MV-4-11 (cell line): ENCODE measurements around the gene DSPP.
"Not testable (repeated sequence)": the region's sequence is repeated elsewhere in the genome, so short reads cannot be mapped to it uniquely, and the experiment has no call there.

Experiments used
- DNase-seq: peaks from one replicate; lab custom pipeline; 2025; lab: John Stamatoyannopoulos, UW

Gene DSPP

GRCh38 chr4:87608229-87608628 is at the start of gene DSPP:
Gene DSPP, plus strand, starts transcription at chr4:87608529. Its CDS starts 2,380 bp downstream, at chr4:87610909.
- no peak for DNase-seq

- peak; percentile 79 for DNase-seq
These were observed 49.1 kb upstream of the DSPP start for GRCh38 chr4:87559090-87559837.

DNA sequence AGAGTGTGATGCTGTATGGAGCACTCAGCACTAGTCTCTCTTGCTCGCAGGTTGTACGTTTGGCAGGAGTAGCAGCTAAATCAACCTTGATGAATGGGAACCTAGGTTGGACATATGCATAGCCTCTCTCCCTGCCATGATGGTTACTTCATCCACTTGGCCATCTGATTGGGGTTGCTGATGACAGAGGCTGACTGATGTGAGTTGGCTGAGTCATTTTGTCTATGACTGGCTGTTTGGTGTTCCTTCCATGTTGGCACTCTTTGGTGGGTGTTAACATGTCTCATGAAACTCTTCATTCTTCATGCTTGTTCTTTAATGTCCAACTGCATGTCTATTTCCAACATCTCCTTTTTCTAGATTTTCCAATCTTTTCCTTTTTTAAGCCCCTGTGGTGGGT is 47.5 kb upstream of the DSPP start:
- no peak for DNase-seq

GRCh38 chr4:87565746-87566145 is 42.6 kb upstream of the DSPP start:
- DNase-seq, result no peak

- no peak for DNase-seq
These were observed 42.1 kb upstream of the DSPP start for GRCh38 chr4:87566276-87566675.

GRCh38 chr4:87567191-87567590 is 41.1 kb upstream of the DSPP start:
- DNase-seq, result no peak

DNA sequence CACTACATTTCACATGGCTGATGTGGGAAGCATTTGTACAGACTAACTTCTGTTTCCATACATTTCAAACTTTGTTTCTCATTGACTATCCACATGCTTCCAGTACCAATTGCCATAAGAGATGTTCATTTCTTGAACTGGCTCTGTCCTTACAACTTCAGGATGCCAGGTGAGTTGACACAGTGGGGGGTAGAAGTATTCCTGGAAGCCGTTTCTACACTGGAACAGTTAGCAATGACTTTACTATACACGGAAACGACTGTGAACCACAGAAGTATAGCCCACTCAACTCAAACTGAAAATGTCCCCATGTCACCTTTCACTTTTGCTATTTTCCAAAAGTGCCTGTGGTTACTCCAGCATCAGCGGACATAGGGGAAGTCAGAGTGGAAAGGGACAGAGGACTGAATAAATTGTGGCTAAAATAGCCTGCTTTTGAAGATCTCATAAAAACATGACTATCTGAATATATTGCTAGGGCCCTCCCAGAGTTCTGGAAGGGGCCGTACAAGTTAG is 38.0 kb upstream of the DSPP start:
- DNase-seq, result no peak

- not testable (repeated sequence) for DNase-seq
These were observed 34.0 kb upstream of the DSPP start for GRCh38 chr4:87574376-87574775.

GRCh38 chr4:87574996-87575395 is 33.3 kb upstream of the DSPP start:
- DNase-seq, result peak; percentile 2

GRCh38 chr4:87575408-87575807 is 32.9 kb upstream of the DSPP start:
- no peak for DNase-seq

GRCh38 chr4:87575983-87576382 is 32.3 kb upstream of the DSPP start:
- DNase-seq, result no peak

- no peak for DNase-seq
These were observed 28.9 kb upstream of the DSPP start for GRCh38 chr4:87579478-87579877.

DNA sequence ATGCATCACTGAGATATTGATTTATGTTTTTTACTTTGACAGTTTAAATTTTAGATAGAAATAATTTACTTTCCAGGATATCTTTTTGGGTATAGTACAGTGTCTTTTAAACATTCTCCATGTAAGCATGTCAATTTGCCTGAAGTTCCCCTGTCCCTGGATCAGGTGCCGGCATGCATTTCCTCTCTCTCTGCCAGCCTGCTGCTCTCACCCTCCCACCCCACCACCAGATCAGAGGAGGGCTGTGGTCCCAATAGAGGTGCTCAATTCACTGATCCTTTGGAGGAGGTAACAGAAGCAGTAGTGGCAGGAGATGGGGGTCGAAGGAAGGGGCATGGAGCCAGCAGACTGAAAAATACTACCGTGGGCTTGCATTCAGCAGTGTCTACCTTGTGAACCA is 28.3 kb upstream of the DSPP start:
- DNase-seq, result no peak

DNA sequence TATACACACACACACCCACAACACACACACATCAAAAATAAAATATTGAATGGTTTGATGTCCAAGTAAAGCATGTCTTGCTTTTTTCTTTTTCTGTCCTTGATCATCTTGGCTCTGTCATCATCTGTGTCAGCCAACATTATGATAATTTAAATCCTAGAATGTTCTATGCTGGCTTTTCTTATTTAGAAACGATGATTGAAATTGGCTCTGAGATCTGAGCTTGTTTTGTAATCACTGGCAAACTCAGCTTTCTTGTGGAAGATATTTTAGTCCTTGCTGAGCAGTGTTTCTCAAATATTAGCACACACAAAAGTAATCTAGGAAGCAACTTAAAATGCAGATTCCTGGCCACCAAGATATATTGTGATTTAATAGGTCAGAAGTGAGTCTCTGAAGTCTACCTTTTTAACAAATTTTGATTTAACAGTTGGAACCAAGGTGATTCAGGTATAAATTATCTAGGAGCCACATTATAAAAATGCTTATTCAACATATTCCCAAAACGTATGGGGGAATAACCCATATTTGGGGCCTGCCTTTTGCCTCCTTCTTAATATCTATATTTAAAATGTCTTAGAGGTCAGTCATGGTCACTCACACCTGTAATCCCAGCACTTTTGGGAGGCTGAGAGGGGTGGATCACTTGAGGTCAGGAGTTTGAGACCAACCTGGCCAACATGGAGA is 24.0 kb upstream of the DSPP start:
- DNase-seq, result no peak

DNA sequence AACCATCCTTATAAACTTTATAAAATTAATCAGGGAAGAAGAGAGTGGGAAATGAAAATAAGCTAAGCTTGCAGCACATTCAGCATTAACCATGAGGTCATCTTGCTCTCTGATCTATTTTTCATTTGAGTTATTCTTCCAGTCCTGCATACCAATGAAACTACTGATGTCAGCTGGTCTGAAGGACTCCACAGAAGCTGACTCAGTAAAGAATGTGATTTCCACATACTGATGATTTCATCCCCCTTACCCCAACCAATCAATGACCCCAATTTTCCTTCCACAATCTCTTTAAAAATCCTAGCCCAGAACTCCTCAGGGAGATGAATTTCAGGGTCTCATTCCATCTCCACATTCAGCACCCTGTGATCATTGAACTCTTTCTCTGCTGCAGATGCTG is 18.8 kb upstream of the DSPP start:
- DNase-seq, result no peak

DNA sequence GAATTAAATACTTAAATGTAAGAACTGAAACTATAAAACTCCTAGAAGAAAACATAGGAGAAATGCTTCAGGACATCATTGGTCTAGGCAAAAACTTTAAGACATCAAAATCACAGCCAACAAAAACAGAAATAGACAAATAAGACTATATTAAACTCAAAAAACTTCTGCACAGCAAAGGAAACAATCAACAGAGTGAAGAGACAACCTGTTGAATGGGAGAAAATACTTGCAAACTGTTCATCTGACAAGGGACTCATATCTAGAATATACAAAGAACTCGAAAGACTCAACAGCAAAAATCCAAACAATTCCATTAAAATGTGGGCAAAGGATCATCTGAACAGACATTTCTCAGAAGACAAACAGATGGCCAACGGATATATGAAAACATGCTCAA is 16.2 kb upstream of the DSPP start:
- DNase-seq, result no peak

DNA sequence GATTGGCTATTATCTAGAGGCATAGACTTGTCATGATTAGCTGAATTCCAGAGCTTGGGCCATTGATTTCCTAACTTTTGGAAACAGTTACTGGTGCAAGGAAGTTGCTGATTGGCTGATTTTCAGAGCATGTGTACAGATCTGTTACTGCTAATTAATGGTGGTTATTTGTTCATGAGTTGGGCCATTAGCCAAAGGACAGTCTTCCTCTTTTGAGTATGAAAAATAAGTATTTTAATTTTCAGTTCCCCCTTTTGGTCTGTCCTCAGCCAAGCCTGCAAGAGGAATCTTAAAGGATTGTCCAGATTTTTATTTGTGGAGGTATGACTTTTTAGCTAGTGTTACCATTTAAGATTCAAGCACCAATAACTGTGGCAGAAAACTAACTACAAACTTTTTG is 7.0 kb upstream of the DSPP start:
- DNase-seq, result peak; percentile 60

DNA sequence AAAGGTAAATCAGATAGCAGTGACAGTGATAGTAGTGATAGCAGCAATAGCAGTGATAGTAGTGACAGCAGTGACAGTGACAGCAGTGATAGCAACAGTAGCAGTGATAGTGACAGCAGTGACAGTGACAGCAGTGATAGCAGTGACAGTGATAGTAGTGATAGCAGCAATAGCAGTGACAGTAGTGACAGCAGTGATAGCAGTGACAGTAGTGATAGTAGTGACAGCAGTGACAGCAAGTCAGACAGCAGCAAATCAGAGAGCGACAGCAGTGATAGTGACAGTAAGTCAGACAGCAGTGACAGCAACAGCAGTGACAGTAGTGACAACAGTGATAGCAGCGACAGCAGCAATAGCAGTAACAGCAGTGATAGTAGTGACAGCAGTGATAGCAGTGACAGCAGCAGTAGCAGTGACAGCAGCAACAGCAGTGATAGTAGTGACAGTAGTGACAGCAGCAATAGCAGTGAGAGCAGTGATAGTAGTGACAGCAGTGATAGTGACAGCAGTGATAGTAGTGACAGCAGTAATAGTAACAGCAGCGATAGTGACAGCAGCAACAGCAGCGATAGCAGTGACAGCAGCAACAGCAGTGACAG is 6.1 kb downstream of the DSPP start:
- no peak for DNase-seq

- no peak for DNase-seq
These were observed 7.9 kb downstream of the DSPP start for GRCh38 chr4:87616268-87616667.

- no peak for DNase-seq
These were observed 11.8 kb downstream of the DSPP start for GRCh38 chr4:87620086-87620485.

- no peak for DNase-seq
These were observed 12.2 kb downstream of the DSPP start for GRCh38 chr4:87620491-87620890.

DNA sequence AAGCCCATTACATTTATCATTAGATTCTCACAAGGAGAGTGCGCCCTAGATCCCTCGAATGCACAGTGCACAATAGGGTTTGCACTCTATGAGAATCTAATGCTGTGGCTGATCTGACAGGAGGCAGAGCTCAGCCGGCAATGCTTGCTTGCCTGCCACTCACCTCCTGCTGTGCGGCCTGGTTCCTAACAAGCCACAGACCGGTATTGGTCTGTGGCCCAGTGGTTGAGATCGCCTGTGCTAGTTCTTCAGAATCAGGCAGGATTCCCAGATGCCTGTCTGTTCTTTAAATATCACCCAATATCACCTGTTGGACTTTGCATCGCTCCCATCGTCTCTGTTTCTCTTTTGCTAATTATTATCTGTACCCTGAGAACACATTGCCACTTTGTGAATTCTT is 14.0 kb downstream of the DSPP start:
- DNase-seq, result no peak

DNA sequence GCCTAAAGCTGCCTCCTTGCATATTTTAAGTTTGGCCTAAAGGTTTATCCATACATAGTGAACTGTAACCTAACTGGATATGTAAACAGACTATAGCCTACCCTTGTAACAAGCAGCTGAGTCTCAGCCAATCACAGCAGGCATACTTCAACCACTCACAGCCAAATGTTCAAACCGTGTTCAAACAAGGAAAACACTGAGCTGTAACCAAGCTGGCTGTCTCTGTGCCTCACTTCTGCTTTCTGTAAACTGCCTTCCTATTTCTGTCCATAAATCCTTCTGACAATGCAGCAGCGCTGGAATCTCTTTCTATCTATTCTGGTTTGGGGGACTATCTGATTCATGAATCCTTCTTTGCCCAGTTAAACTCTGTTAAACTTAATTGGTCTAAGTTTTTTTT is 16.4 kb downstream of the DSPP start:
- DNase-seq, result peak; percentile 93
